ENCODE measurements around the gene TMEM266.

DNA sequence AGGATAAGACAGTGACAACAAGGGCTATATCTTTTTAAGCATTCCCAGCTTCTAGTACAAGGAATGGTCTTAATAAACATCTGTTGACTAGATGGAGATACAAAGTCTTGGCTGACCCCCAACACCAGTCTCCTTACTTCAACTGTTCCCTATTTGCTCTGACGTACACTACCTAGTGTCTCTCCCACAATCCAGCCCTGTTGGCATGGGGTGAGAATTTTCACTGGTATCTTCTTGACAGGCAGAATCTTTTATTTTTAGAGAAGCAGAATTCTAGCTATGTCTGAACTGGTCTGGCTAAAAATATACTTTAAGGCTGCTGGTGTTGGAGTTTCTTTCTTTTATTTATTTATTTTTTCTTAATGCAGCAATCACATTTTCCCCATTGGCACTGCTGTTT lies 169.5 kb downstream of the TMEM266 start:
- TF ChIP-seq, protein P1, sequence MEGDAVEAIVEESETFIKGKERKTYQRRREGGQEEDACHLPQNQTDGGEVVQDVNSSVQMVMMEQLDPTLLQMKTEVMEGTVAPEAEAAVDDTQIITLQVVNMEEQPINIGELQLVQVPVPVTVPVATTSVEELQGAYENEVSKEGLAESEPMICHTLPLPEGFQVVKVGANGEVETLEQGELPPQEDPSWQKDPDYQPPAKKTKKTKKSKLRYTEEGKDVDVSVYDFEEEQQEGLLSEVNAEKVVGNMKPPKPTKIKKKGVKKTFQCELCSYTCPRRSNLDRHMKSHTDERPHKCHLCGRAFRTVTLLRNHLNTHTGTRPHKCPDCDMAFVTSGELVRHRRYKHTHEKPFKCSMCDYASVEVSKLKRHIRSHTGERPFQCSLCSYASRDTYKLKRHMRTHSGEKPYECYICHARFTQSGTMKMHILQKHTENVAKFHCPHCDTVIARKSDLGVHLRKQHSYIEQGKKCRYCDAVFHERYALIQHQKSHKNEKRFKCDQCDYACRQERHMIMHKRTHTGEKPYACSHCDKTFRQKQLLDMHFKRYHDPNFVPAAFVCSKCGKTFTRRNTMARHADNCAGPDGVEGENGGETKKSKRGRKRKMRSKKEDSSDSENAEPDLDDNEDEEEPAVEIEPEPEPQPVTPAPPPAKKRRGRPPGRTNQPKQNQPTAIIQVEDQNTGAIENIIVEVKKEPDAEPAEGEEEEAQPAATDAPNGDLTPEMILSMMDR (conservative IDR thresholded peaks at IDR 0.05; ENCODE audit: low read depth in 2 of 2), result no peak
- TF ChIP-seq ZNF114 (CRISPR knock-in tag; IDR thresholded peaks at IDR 0.05), result no peak

Data from GM23338 (cell line).